HG03520 (cell line): ENCODE results near the gene AZGP1.
"Not testable (repeated sequence)": the region's sequence is repeated elsewhere in the genome, so short reads cannot be mapped to it uniquely, and the experiment has no call there.

Experiments
- ATAC-seq: cut with Tn5 transposase; IDR thresholded peaks from one replicate; pipeline ENCODE4 v1.9.1; 2021; ENCODE audit warnings: mild to moderate bottlenecking, moderate library complexity; ENCODE audit not compliant: unreplicated experiment

The AZGP1 gene

DNA sequence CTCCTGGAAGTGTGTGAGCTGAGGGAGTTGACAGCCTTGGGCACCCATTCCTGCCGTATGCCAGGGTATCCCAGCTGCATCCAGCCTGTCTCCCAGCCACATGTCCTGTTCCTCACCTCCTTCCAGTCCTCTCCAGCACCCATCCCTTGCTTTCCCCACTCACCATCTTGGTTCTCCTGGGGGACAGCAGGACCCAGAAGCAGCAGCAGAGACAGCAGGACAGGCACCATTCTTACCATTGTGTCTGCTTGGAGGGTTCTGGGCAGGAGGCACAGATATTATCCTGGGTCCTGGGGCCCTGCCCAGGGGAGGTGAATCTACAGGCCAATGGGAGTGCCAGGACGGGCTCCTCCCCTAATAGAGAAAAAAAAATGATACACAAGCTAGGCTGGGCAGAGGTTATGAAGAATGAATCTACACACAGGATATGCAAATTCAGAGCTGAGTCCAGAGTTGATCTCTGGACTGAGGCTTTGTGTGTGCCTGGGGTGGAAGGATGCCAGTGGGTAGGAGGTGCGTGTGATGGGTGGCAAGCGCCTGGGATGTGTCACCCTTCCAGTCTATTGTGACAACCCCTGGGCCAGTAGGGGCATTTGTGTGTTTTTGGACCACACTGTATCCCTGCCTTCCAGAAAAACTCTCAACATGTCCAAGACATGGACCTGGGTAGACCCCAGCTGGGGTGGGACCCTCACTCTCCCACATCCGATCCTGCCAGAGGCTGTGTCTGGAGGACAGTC is at the start of gene AZGP1:
Gene AZGP1 (minus strand): TSS at position 250 of the 740 bp plus-strand sequence. CDS start 11 bp downstream, at position 239.
- ATAC-seq, result no peak

DNA sequence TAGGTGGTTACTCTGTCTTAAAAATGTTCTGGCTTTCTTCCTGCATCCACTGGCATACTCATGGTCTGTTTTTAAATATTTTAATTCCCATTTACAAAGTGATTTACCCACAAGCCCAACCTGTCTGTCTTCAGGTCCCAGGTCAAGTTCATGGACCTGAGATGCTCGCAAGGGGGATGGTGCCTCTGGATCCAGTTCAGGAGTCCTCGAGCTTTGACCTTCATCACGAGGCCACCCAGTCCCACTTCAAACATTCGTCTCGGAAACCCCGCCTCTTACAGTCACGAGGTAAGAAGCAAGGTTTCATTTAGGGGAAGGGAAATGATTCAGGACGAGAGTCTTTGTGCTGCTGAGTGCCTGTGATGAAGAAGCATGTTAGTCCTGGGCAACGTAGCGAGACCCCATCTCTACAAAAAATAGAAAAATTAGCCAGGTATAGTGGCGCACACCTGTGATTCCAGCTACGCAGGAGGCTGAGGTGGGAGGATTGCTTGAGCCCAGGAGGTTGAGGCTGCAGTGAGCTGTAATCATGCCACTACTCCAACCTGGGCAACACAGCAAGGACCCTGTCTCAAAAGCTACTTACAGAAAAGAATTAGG is 48.3 kb upstream of the AZGP1 start:
- no peak for ATAC-seq

DNA sequence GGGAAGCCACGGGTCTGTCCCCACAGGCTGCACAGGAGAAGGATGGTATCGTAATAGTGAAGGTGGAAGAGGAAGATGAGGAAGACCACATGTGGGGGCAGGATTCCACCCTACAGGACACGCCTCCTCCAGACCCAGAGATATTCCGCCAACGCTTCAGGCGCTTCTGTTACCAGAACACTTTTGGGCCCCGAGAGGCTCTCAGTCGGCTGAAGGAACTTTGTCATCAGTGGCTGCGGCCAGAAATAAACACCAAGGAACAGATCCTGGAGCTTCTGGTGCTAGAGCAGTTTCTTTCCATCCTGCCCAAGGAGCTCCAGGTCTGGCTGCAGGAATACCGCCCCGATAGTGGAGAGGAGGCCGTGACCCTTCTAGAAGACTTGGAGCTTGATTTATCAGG is 47.7 kb upstream of the AZGP1 start:
- ATAC-seq, result no peak

DNA sequence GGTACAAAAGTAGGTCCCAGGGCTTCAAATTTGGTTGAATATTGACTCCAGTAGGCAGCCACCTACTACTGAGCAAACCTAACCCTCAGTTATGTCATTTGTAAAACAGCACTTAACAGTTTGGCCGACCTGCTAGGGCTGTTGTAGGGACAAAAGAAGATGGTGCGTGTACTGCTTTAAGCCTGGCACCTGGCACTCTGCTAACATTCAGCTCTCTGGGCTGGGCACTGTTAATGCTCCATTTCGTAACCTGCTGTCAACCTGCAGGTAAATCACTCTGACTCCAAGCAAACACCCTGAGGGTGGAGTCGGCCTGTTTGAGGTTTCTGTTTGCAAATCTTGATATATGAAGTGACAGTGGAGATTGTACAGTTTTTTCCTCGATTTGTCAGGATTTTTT is 46.8 kb upstream of the AZGP1 start:
- ATAC-seq, result no peak

GRCh38 chr7:100021297-100021696 is 45.5 kb upstream of the AZGP1 start:
- ATAC-seq, result no peak

- ATAC-seq, result no peak
Observed at GRCh38 chr7:100019908-100020307, 44.1 kb upstream of the AZGP1 start.

GRCh38 chr7:100017875-100018274 is 42.0 kb upstream of the AZGP1 start:
- ATAC-seq, result no peak

GRCh38 chr7:100017300-100017699 is 41.5 kb upstream of the AZGP1 start:
- ATAC-seq, result no peak

GRCh38 chr7:100016215-100016901 is 40.5 kb upstream of the AZGP1 start:
- no peak for ATAC-seq

DNA sequence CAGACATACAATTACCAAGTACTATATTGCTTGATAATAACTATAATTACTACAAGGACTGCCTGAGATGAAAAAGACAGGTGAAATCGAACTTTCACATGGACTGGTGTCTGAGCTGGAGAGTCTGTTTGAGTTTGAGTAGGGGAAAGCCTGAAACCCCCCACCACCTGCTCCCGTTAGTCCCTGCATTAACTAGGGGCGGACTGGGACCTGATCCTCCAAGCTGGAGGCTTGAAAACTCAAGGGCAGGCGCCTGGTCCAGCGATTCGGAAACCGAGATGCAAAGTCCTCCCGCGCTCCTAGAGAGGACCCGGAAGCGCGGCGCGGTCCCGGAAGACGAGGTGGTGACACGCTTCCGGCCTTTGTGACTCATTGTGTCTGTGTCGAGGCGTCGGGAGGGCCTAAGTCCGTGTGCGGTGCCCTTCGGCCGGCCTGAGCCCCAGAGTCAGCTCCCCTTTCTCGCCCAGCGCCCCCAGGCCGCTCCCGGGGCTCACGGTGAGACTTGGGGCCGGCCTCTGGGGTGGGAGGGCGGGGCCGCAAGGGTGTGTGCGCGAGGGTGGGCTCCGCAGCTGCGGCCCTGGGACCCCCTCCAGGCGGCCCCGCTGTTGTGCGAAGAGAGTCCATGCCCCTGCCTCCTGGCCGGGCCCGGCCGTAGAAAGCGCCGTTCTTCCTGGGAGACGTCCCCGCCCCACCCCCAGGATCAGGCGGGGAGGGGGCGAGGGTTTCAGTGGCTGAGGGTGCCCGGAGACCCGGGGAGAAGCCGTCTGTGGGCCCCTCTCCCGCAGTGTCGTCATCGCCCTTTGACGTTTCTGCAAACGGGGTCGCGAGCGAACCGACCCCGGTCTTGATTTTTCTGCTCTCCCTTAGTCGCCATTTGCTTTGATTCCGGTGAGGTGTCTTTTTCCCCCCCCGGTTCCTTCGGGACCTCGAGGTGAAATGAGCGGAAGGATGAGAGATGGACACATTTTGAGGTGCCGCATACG is 39.7 kb upstream of the AZGP1 start, which contains the start of gene ZKSCAN1:
Gene ZKSCAN1 (plus strand): TSS at position 365 of the 983 bp plus-strand sequence. CDS start 7,911 bp downstream, outside the sequence.
- peak; percentile 93 for ATAC-seq

GRCh38 chr7:100013328-100013676 is 37.5 kb upstream of the AZGP1 start:
- ATAC-seq, result no peak

DNA sequence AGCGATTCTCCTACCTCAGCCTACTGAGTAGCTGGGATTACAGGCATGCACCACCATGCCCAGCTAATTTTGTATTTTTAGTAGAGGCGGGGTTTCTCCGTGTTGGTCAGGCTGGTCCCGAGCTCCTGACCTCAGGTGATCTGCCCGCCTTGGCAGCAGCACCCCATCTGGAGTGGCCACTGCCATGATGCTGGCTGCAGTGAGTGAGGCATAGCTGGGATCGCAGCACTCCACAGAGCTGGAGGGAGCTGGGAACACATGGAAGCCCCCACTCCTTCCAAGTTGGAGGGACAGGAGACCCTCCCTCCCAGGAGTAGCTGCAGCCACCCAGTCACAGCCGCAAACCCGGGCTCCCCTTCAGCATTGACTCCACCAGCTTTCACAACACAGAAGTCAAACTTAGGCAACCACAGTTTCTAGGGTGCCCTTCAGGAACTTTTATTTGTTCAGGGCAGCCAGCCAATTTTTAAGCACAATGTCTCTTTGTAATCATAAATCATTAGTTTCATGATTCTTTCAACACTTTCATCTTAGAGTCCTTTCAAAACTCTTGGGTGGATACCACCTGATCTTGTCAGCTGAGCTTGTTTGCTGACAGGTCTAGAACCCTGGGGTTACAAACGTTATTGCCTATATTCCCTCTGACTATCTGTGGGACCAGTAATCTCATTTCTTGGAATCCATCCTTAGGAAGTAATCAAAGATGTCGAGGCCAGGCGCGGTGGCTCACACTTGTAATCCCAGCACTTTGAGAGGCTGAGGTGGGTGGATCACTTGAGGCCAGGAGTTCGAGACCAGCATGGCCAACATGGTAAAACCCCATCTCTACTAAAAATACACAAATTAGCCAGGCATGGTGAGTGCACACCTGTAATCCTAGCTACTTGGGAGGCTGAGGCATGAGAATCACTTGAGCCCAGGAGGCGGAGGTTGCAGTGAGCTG is 36.8 kb upstream of the AZGP1 start:
- ATAC-seq, result not testable (repeated sequence)

DNA sequence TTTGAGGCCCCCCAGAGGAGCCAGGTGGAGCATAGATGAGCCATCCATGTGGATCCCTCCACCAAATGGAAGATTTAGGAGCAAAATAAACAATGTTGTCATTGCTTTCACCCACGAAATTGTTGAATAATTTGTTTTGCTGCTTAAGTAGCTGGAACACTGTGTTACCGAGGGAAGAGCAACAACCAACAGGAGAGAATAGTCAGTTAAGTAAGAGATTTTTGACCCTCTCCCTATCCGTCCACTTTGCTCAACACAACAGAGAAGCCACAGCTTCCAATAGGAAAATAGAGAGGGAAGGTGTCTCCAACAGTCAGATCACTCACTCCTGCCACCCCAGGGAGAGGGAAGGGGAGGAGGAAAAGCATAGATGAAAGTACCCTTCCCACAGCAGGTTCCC is 35.7 kb upstream of the AZGP1 start:
- no peak for ATAC-seq

GRCh38 chr7:100010901-100011300 is 35.1 kb upstream of the AZGP1 start:
- no peak for ATAC-seq

DNA sequence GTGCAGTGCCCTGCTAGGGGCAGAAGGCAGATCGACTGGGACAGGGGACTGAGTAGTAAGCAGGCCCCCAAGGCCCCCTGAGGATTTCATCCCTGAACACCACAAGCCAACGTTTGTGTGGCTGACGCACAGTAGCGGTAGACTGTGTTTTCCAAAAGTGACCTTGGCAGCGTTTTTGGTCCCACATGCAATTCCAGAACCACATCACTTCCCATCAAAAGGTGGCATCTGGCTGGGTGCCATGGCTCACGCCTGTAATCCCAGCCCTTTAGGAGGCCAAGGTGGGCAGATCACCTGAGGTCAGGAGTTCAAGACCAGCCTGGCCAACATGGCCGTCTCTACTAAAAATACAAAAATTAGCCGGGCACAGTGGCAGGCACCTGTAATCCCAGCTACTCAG is 34.1 kb upstream of the AZGP1 start:
- not testable (repeated sequence) for ATAC-seq

DNA sequence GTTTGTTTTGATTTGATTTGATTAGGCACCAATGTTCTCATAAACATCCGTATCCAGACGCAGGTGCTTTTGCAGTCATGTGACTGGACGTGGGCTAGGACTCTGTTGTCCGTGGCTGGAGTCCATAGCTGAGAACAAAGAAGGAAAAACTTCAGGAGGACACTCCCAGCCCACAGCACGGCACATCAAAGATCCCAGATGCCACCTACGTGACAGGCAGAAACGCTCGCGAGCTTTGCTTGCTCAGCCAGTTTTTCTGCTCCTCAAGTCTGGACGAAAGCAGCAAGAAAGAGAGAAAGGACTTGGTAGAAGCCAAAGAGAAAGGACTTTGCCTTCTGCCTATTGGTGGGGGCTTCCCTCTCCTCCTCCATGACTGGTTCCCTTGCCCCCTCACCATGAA is 32.7 kb upstream of the AZGP1 start:
- no peak for ATAC-seq

DNA sequence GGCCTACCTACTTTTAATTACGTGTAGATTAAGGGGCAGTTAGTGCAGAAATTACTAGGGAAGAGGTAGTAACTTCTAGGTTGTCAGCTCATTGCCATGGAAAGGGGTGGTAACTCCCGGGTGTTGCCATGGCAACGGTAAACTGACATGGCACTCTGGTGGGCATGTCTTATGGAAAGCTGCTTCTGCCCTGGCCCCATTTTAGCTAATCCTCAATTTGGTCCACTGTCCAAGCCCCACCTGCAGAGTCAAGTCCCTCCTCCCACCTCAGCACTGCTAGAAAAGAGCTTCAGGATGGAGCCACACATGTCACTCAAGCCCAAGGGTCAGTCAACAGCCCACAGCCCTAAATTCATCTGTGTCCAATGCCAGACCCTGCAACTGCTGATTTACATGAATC is 32.1 kb upstream of the AZGP1 start:
- no peak for ATAC-seq

DNA sequence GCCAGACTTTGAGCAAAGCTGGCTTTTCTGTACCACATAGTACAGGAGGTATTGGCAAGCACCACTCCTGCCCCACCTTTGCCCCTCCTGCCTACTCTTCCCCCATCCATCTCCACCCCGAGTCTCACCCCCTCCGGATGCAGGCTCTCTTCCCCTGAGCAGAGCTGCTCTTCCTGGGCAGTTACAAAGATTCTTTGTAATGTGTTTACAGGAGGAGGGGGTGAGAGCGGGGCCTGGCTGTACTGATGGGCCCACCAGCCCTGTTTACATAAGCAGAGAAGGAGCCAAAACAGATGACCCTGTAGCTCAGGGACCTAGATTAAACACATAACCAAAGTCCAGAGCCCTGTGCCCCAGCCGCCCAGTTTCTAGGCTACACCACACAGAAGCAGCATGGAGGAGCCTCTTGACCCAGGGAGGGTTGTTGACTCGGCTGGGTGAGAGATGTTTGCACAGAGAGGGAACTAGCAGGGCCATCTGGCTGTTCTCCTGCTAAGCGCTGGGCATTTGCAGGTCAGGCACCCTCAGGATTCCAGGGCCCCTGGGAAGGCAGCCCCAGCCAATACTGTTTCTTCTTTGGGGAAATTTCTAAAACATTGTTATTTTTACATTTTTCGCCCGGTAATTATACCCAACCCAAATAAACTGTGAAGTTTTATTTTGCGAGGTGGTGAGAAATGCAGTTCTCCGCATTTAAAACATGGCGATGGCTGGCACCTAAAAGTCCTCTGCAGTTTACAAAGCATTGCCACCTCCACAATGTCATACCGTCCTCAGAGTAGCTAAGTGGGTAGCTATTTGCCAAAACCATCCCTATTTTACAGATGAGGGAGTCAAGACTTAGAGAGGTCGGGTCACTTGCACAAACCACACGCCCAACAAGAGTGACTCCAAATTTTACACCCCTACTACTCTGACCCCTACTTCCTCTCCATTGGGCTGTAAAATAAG is 28.2 kb upstream of the AZGP1 start:
- no peak for ATAC-seq

GRCh38 chr7:100000239-100000638 is 24.4 kb upstream of the AZGP1 start:
- no peak for ATAC-seq
